Measurements from ENCODE around the gene KRTAP5-1. TPM values are rescaled to one million over a fixed set of nuclear protein-coding genes. Genes with fewer than 3 reads are reported as not detected.

KRTAP5-1 gene
- total and polyA plus RNA-seq, 2 experiments from 2014 or later = not detected

DNA sequence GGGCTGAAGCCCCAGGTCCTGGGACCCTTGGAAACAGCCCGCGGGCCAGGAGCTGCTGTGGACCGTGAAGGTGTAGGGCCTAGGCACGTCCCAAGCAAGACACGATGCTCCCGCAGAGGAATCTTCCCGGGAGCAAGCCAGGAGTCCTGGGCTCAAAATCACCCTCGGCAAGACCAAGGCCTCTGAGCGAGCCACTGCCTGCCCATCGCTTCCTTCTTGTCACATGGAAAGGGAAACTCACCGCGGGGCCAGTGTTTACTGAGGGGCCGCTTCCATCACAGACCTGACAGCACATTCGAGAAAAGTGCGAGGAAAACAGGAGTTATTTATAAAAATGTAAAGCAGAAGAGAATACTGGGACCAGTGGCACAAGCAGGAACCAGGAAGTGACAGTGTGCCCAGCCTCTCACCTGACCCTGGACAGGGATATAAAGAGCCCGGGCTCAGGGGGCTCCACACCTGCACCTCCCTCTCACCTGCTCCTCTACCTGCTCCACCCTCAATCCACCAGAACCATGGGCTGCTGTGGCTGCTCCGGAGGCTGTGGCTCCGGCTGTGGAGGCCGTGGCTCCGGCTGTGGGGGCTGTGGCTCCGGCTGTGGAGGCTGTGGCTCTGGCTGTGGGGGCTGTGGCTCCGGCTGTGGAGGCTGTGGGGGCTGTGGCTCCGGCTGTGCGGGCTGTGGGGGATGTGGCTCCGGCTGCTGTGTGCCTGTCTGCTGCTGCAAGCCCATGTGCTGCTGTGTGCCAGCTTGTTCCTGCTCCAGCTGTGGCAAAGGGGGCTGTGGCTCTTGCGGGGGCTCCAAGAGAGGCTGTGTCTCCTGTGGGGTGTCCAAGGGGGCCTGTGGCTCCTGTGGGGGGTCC is 44.5 kb upstream of the KRTAP5-1 start, which contains the start of gene KRTAP5-5:
KRTAP5-5 (plus strand) TSS at position 450 of the 860 bp plus-strand sequence; CDS start at position 516, 66 bp downstream.
- no peak for DNase-seq (ENCODE audit: low read depth in 1 of 2, low spot score in 1 of 2)
- no peaks in the 10 kb centered on the region for H3K4me1 ChIP-seq (ENCODE audit: low read depth)
- H3K27ac ChIP-seq = no peak within 1 kb of the TSS
- no peaks in the 10 kb centered on the region for H3K36me3 ChIP-seq
- peaks cover 37% of the 10 kb centered on the region for H3K27me3 ChIP-seq
- TF ChIP-seq, protein P1, sequence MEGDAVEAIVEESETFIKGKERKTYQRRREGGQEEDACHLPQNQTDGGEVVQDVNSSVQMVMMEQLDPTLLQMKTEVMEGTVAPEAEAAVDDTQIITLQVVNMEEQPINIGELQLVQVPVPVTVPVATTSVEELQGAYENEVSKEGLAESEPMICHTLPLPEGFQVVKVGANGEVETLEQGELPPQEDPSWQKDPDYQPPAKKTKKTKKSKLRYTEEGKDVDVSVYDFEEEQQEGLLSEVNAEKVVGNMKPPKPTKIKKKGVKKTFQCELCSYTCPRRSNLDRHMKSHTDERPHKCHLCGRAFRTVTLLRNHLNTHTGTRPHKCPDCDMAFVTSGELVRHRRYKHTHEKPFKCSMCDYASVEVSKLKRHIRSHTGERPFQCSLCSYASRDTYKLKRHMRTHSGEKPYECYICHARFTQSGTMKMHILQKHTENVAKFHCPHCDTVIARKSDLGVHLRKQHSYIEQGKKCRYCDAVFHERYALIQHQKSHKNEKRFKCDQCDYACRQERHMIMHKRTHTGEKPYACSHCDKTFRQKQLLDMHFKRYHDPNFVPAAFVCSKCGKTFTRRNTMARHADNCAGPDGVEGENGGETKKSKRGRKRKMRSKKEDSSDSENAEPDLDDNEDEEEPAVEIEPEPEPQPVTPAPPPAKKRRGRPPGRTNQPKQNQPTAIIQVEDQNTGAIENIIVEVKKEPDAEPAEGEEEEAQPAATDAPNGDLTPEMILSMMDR (IDR thresholded peaks at IDR 0.05; ENCODE audit: low read depth, low read length) = no peak
- H3K9me3 ChIP-seq (ENCODE audit: low read depth) = no peaks in the 10 kb centered on the region
- no peak within 1 kb of the TSS for H3K4me3 ChIP-seq

DNA sequence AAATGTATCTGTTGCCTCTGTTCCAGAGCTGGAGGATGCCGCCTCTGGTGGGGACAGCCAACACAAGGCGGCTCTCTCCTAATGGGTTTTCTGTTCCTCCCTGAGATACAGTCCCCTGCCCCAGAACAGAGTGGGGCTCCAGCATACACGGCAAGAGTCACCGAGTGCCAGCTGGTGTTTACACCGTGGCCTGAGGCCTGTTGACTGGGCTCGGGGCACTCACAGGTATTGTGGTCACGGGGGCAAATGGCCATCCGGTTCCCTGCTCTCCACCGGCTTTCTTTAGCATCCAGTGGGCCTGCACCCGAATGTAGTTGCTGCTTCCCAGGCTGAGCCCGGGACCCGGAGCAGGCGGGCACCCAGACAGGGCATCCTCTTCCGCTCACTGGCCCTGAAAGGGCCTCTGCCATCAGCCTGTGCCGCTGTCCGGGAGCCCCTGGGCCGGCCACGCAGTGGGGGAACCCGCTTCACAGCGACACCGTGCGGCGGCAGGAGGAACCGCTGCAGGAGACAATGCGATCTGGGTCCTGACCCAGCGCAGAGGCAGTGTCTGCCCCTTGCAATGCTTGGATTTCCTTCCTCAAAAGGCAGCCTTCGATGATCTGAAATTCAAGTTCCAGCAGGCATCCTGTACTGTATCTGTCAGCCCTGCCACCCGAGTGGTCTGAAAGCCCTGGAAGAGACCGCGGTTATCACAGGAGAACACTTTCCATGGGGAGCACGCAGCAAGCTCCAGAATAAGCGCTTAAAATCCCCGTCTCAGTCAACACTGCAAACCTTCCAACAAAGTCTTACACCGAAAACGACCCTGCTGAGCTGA is 43.6 kb upstream of the KRTAP5-1 start:
- Histone ChIP-seq H3K4me3 (no peak overlapping the region), H3K27me3 (peaks cover 31% of the 10 kb centered on the region), H3K36me3 (no peaks in the 10 kb centered on the region), H3K4me1 (ENCODE audit: low read depth) (no peaks in the 10 kb centered on the region), H3K9me3 (ENCODE audit: low read depth) (no peaks in the 10 kb centered on the region), H3K27ac (no peak overlapping the region)
- TF ChIP-seq, protein P1 (IDR thresholded peaks at IDR 0.05; ENCODE audit: low read depth, low read length) = peak; percentile 95
- DNase-seq (ENCODE audit: low read depth in 1 of 2, low spot score in 1 of 2) = peak; percentile 48 to 75

DNA sequence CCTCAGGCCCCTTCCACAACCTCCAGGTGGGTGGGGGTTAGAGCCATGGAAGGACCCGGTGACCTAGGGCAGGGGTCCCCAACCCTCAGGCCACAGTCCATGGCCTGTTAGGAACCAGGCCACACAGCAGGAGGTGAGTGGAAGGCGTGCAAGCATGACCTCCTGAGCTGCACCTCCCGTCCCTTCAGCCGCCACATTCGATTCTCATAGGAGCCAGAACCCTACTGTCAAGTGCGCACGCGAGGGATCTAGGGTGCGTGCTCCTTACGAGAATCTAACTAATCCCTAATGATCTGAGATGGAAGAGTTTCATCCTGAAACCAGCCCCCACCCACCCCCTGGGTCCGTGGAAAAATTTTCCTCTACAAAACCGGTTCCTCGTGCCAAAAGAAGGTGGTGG is 40.5 kb upstream of the KRTAP5-1 start:
- TF ChIP-seq, protein P1 (IDR thresholded peaks at IDR 0.05; ENCODE audit: low read depth, low read length) = no peak

DNA sequence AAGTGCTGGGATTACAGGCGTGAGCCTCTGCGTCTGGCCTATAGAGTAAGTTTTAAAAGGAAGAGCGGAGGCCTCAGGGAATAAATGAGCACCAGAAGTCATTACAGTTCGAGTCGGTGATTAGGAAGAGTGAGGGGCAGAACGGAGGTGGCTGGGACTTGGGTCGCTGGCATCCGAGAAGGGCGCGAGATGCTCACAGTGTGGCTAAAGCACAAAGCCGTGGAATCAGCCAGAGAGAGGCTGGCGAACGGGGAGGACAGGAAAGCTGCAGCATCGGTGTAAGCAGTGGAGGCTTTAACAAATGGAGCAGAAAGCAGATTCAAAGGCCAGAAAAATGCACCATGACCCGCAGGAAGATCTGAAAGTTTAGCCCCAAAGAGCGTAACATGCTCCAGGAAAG is 39.5 kb upstream of the KRTAP5-1 start:
- Histone ChIP-seq H3K27me3 (peaks cover 13% of the 10 kb centered on the region), H3K36me3 (no peaks in the 10 kb centered on the region), H3K27ac (no peak overlapping the region), H3K4me3 (no peak overlapping the region), H3K4me1 (ENCODE audit: low read depth) (no peaks in the 10 kb centered on the region), H3K9me3 (ENCODE audit: low read depth) (no peaks in the 10 kb centered on the region)
- DNase-seq (ENCODE audit: low read depth in 1 of 2, low spot score in 1 of 2) = no peak
- TF ChIP-seq, protein P1 (IDR thresholded peaks at IDR 0.05; ENCODE audit: low read depth, low read length) = no peak

More for the DNA sequence above, 40.5 kb upstream of the KRTAP5-1 start:
- Histone ChIP-seq H3K9me3 (ENCODE audit: low read depth) (no peaks in the 10 kb centered on the region), H3K4me1 (ENCODE audit: low read depth) (no peaks in the 10 kb centered on the region), H3K4me3 (no peak overlapping the region), H3K27me3 (peaks cover 17% of the 10 kb centered on the region), H3K27ac (no peak overlapping the region), H3K36me3 (no peaks in the 10 kb centered on the region)
- DNase-seq (ENCODE audit: low read depth in 1 of 2, low spot score in 1 of 2) = no peak

DNA sequence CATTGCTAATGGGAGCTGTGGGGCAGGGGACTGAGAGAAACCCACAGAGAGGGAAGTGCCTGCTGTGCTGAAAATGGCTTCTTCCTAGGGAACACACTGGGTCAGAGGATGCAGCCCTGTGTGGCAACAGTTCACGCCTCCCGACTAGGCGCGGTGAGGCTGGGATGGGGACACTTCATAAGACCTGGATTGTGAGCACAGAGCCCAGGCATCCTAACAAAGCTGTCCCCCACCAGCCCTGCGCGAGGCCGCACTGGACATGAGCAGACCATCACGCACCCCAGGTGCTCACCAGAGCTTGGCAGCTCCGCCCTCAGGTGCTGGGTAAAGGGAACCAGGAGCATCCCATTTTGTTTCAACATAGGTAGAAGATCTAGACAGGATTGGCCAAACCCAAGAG is 38.6 kb upstream of the KRTAP5-1 start:
- Histone ChIP-seq H3K9me3 (ENCODE audit: low read depth) (no peaks in the 10 kb centered on the region), H3K36me3 (no peaks in the 10 kb centered on the region), H3K27ac (no peak overlapping the region), H3K27me3 (peaks cover 5% of the 10 kb centered on the region), H3K4me1 (ENCODE audit: low read depth) (no peaks in the 10 kb centered on the region), H3K4me3 (no peak overlapping the region)
- TF ChIP-seq, protein P1 (IDR thresholded peaks at IDR 0.05; ENCODE audit: low read depth, low read length) = no peak
- no peak for DNase-seq (ENCODE audit: low read depth in 1 of 2, low spot score in 1 of 2)
